H1 (cell line): ENCODE measurements around the gene PCDHB8.
"Not testable (repeated sequence)": the region's sequence is repeated elsewhere in the genome, so short reads cannot be mapped to it uniquely, and the experiment has no call there.

Source experiments
- CEBPB ChIP-seq: IDR thresholded peaks from 2 replicates; pipeline ENCODE4 v1.6.1; 2012; ENCODE audit warnings: low read depth, low read length
- CTCF ChIP-seq, 3 experiments: IDR thresholded peaks; 1 replicate in 2 of 3; 2 replicates in 1 of 3; pipeline versions ENCODE4 v1.5.1 to v1.6.1; 2011; ENCODE audit warnings: low read length in 3 of 3, mild to moderate bottlenecking in 3 of 3, inconsistent platforms in 2 of 3, low read depth in 1 of 3, moderate library complexity in 1 of 3; ENCODE audit not compliant: insufficient read depth in 1 of 3; ENCODE audit errors: control extremely low read depth in 1 of 3
- EZH2 ChIP-seq: fragments of 200-600 bp; sonication (generic); IDR thresholded peaks from 2 replicates; pipeline ENCODE4 v1.7.1; 2012; ENCODE audit warnings: low read depth, mild to moderate bottlenecking, moderate library complexity, low read length, inconsistent platforms; ENCODE audit not compliant: severe bottlenecking
- GABPA ChIP-seq: IDR thresholded peaks from 2 replicates; pipeline ENCODE4 v1.6.1; 2011; ENCODE audit warnings: mild to moderate bottlenecking, low read length, moderate library complexity, borderline replicate concordance; ENCODE audit not compliant: insufficient read depth
- GTF2F1 ChIP-seq: IDR thresholded peaks from 2 replicates; pipeline ENCODE4 v1.6.1; 2012; ENCODE audit warnings: low read depth, low read length, improper control_type of control experiment, borderline replicate concordance
- POLR2A ChIP-seq, 2 experiments: IDR thresholded peaks; 1 replicate in 1 of 2; 2 replicates in 1 of 2; pipeline ENCODE4 v1.6.1; 2011; ENCODE audit warnings: low read depth in 2 of 2, low read length in 2 of 2, mild to moderate bottlenecking in 2 of 2; ENCODE audit errors: control extremely low read depth in 1 of 2
- POLR2AphosphoS5 ChIP-seq: IDR thresholded peaks from 2 replicates; pipeline ENCODE4 v1.6.1; 2011; ENCODE audit warnings: low read depth, low read length
- RAD21 ChIP-seq, 2 experiments: IDR thresholded peaks in 1 of 2; conservative IDR thresholded peaks in 1 of 2; 2 replicates each; pipeline ENCODE4 v1.6.1; 2011; ENCODE audit warnings: low read depth in 2 of 2, low read length in 2 of 2, improper control_type of control experiment in 1 of 2, inconsistent platforms in 1 of 2, mild to moderate bottlenecking in 1 of 2, moderate library complexity in 1 of 2
- RFX5 ChIP-seq: IDR thresholded peaks from 2 replicates; pipeline ENCODE4 v1.6.1; 2011; ENCODE audit warnings: low read depth, low read length, improper control_type of control experiment, borderline replicate concordance
- SAP30 ChIP-seq: fragments of 300-600 bp; sonication (generic); IDR thresholded peaks from 2 replicates; pipeline ENCODE4 v1.7.1; 2012; ENCODE audit warnings: low read length, moderate library complexity, mild to moderate bottlenecking, inconsistent platforms; ENCODE audit not compliant: insufficient read depth, insufficient replicate concordance
- SP2 ChIP-seq: IDR thresholded peaks from 2 replicates; pipeline ENCODE4 v1.6.1; 2012; ENCODE audit warnings: mild to moderate bottlenecking, low read length, inconsistent platforms
- TAF1 ChIP-seq: IDR thresholded peaks from 2 replicates; pipeline ENCODE4 v1.6.1; 2011; ENCODE audit warnings: mild to moderate bottlenecking, low read depth, low read length
- TAF7 ChIP-seq: optimal IDR thresholded peaks from 2 replicates; pipeline ENCODE3; 2011; ENCODE audit warnings: low read depth, mild to moderate bottlenecking, inconsistent platforms, low read length, moderate library complexity, borderline replicate concordance
- YY1 ChIP-seq: IDR thresholded peaks from 2 replicates; pipeline ENCODE4 v1.6.1; 2011; ENCODE audit warnings: low read depth, mild to moderate bottlenecking, low read length

GRCh38 chr5:141179371-141179770, 1.8 kb downstream of the PCDHB8 start:
- not testable (repeated sequence) for TF ChIP-seq POLR2A (IDR thresholded peaks at IDR 0.05; ENCODE audit: control extremely low read depth in 1 of 2, low read depth in 2 of 2, low read length in 2 of 2); CTCF (IDR thresholded peaks at IDR 0.05; ENCODE audit: control extremely low read depth in 1 of 3, insufficient read depth in 1 of 3, low read depth in 1 of 3, low read length in 3 of 3); GTF2F1; SP2; TAF1; YY1; POLR2AphosphoS5; RAD21 (IDR thresholded peaks at IDR 0.05 in 1 of 2, conservative IDR thresholded peaks at IDR 0.05 in 1 of 2; ENCODE audit: low read depth in 2 of 2, low read length in 2 of 2); GABPA; TAF7; EZH2; CEBPB; SAP30; RFX5
